Left renal pelvis (tissue), 4 donors: ENCODE results near the gene ZNF628. TPM values are rescaled to one million over a fixed set of nuclear protein-coding genes. Genes with fewer than 3 reads are reported as not detected.

ENCODE experiments used
- DNase-seq, 4 donors: peaks; one replicate each; pipeline ENCODE4 v3.0.0-alpha.2; 2013; ENCODE audit warnings: low read depth in 4 of 4, low spot score in 3 of 4
- polyA plus RNA-seq, 4 donors: library from polyadenylated mRNA; unstranded; fragments of 120-200 nt; gene quantifications; one replicate each; pipeline ENCODE4 v1.2.1, GENCODE V29; 2013; ENCODE audit not compliant: insufficient read length in 4 of 4

Gene ZNF628
- polyA plus RNA-seq, 4 donors = 2.1 to 5.3 (median 3.2) TPM

DNA sequence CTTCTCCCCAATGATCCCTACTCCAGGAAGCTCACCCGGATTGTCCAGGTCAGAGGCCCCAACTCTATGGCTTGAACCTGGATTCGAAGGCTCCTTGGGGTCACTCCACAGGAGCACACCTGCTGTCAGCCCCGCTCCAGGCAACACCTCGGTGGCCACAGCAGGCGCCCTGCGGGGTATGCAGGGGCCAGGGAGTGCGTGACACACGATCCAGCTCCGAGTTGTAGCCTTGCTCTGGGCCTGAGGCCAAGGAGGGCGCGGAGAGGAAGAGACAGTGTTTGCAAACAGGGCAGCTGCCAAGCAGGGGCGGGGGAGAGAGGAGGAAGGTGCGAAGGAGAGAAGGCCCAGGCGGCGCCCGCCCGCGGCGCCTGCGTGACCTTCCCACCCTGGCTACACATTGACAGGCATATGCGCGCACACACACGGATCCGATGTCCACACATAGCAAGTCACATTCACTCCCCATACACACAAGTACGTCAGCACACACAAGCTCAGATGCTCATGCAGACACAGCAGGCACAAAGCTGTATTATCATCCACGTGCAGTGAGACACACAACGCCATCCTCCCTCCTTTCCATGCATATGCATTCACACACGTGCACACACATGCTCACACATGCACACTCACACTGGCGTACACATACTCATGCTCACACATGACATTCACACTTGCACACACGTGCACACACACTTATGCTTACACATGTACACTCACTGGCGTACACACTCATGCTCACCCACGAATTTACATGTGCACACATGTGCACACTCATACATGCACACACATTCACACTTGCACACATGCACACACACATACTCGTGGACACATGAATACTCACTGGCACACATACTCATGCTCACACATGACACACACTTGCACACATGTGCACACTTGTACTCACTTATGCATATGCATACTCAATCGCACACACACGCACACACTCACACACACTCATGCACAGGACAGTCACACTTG lies 50.1 kb downstream of the ZNF628 start:
- peak in 1 of 4 donors; percentile 40 for DNase-seq

DNA sequence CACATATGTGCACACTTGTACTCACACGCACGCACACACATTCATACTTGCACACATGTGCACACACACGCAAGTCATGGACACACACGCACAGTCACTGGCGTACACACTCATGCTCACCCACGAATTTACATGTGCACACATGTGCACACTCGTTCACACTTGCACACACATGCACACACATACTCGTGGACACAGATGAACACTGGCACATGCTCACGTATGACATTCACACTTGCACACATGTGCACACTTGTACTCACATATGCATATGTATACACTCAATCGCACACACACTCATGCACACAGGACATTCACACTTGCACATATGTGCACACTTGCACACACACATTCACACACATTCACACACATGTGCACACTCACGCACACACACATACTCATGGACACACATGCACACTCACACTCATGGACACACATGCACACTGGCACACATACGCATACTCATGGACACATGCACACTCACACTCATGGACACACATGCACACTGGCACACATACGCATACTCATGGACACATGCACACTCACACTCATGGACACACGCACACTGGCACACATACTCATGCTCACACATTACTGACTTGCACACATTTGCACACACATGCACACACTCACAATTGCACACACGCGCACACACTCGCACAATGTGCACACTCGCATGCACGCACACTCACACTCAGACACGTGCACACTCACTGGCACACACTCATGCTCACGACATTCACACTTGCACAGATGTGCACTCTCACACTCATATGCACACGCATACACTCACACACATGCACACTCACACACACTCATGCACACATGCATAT lies 51.0 kb downstream of the ZNF628 start:
- DNase-seq = no peak

GRCh38 chr19:55528030-55528803 lies 51.8 kb downstream of the ZNF628 start:
- DNase-seq = no peak

DNA sequence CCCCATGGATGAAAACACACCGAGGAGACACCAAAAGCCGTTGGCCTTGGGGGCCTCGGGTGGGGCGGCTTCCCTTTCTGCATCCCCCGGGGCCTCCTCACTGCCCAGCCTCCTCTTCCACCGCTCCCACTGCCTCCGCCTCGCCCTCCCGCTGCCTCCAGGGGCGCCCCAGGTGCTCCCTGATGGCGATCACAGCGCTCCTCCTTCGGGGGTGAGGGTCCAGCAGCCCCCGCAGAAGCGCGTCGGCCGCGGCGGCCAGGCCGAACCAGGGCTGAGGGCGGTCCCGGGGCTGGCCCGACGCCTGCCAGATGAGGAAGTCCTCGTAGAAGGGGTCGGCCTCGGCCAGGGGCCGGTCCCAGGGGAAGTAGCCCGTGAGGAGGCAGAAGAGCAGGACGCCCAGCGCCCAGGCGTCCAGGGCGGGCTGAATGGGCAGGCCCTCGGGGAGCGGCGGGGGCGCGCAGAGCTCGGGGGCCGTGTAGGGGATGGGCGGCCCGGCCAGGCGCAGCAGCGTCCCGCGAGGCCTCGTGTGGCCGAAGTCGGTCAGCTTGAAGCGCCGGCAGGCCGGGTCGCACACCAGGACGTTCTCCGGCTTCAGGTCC lies 53.3 kb downstream of the ZNF628 start:
- no peak for DNase-seq

DNA sequence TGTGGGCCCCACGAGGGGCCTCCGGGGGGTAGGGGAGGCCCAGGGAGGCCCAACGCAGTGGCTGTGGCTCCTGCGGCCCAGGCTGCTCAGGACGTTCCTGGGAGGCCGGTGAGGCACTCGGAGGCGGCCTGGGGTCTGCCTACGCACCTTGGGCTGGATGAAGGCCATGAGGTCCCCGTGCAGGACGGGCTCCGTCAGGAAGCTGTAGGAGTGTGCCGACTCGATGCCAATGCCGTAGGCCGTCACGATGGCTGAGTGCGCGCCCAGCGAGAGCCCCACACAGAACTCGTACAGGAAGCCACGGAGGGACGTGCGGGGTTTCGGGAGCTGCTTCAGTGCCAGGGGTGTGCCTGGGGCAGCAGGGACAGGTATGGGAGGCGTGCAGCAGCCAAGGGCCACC lies 54.6 kb downstream of the ZNF628 start:
- no peak for DNase-seq

Other genes starting within 250 kb of the ZNF628 start
- gene TMEM86B, start 247.9 kb upstream of the ZNF628 start, polyA plus RNA-seq = 1 to 10 TPM; 2.1 to 5.7 (median 4.0) TPM
- 10 to 100 TPM; 30.0 to 58.5 (median 41.8) TPM for gene PPP6R1, start 217.6 kb upstream of the ZNF628 start, polyA plus RNA-seq
- gene HSPBP1, start 196.5 kb upstream of the ZNF628 start, polyA plus RNA-seq = 10 to 100 TPM; 20.7 to 46.5 (median 25.4) TPM
- gene BRSK1, start 192.6 kb upstream of the ZNF628 start, polyA plus RNA-seq = 10 to 100 TPM; 12.8 to 20.6 (median 15.5) TPM
- 1 to 10 TPM in 2 of 4 donors, under 1 TPM in 2; 0.80 to 2.0 (median 1.0) TPM for gene TMEM150B, start 151.3 kb upstream of the ZNF628 start, polyA plus RNA-seq
- gene KMT5C, start 136.7 kb upstream of the ZNF628 start, polyA plus RNA-seq = 10 to 100 TPM; 13.3 to 33.5 (median 17.0) TPM
- 1 to 10 TPM in 2 of 4 donors, under 1 TPM in 2; 0.49 to 1.5 (median 0.83) TPM for gene COX6B2, start 121.9 kb upstream of the ZNF628 start, polyA plus RNA-seq
- under 1 TPM; 0.13 to 0.31 (median 0.17) TPM for gene GARIN5B, start 113.4 kb upstream of the ZNF628 start, polyA plus RNA-seq
- gene IL11, start 106.2 kb upstream of the ZNF628 start, polyA plus RNA-seq = 1 to 10 TPM in 2 of 4 donors, under 1 TPM in 2; 0.79 to 1.7 (median 1.1) TPM
- under 1 TPM in 2 of 4 donors, not detected in 2; 0.72 to 0.76 TPM for gene TMEM190, start 99.8 kb upstream of the ZNF628 start, polyA plus RNA-seq
- gene TMEM238, start 92.3 kb upstream of the ZNF628 start, polyA plus RNA-seq = 1 to 10 TPM in 1 of 4 donors, under 1 TPM in 3; 0.31 to 2.2 (median 0.49) TPM
- 1,000 to 10,000 TPM in 2 of 4 donors, 100 to 1,000 TPM in 2; 965 to 1,435 (median 1,000) TPM for gene RPL28, start 90.7 kb upstream of the ZNF628 start, polyA plus RNA-seq
- 10 to 100 TPM; 42.3 to 56.0 (median 48.8) TPM for gene UBE2S, start 68.8 kb upstream of the ZNF628 start, polyA plus RNA-seq
- under 1 TPM; 0.13 to 0.33 (median 0.22) TPM for gene SHISA7, start 33.3 kb upstream of the ZNF628 start, polyA plus RNA-seq
- 10 to 100 TPM; 30.2 to 52.6 (median 33.0) TPM for gene ISOC2, start 15.0 kb upstream of the ZNF628 start, polyA plus RNA-seq
- gene C19orf85, start 11.9 kb upstream of the ZNF628 start, polyA plus RNA-seq = not detected
- 10 to 100 TPM; 31.4 to 56.7 (median 46.4) TPM for gene NAT14, start 8.6 kb downstream of the ZNF628 start, polyA plus RNA-seq
- 1 to 10 TPM; 1.9 to 7.0 (median 3.1) TPM for gene SSC5D, start 11.8 kb downstream of the ZNF628 start, polyA plus RNA-seq
- gene SBK2, start 60.5 kb downstream of the ZNF628 start, polyA plus RNA-seq = under 1 TPM; 0.36 to 0.96 (median 0.80) TPM
- gene SBK3, start 68.9 kb downstream of the ZNF628 start, polyA plus RNA-seq = under 1 TPM in 1 of 4 donors, not detected in 3; 0.15 TPM
- 10 to 100 TPM; 12.8 to 22.2 (median 14.1) TPM for gene ZNF579, start 104.2 kb downstream of the ZNF628 start, polyA plus RNA-seq
- 10 to 100 TPM; 19.0 to 24.4 (median 19.7) TPM for gene FIZ1, start 122.9 kb downstream of the ZNF628 start, polyA plus RNA-seq
- gene ZNF524, start 123.7 kb downstream of the ZNF628 start, polyA plus RNA-seq = 10 to 100 TPM in 1 of 4 donors, 1 to 10 TPM in 3; 4.6 to 13.3 (median 6.7) TPM
- gene ZNF865, start 129.0 kb downstream of the ZNF628 start, polyA plus RNA-seq = 10 to 100 TPM in 1 of 4 donors, 1 to 10 TPM in 3; 6.8 to 13.0 (median 7.9) TPM
- gene ZNF784, start 147.9 kb downstream of the ZNF628 start, polyA plus RNA-seq = 10 to 100 TPM in 2 of 4 donors, 1 to 10 TPM in 2; 5.3 to 14.2 (median 9.9) TPM
- 10 to 100 TPM; 36.3 to 63.9 (median 38.9) TPM for gene ZNF580, start 164.4 kb downstream of the ZNF628 start, polyA plus RNA-seq
- gene ZNF581, start 167.0 kb downstream of the ZNF628 start, polyA plus RNA-seq = 10 to 100 TPM; 19.1 to 32.4 (median 23.7) TPM
- 10 to 100 TPM; 14.5 to 29.6 (median 19.3) TPM for gene CCDC106, start 171.6 kb downstream of the ZNF628 start, polyA plus RNA-seq
- gene U2AF2, start 178.4 kb downstream of the ZNF628 start, polyA plus RNA-seq = 100 to 1,000 TPM; 146 to 227 (median 159) TPM
- gene EPN1, start 198.6 kb downstream of the ZNF628 start, polyA plus RNA-seq = 100 to 1,000 TPM in 2 of 4 donors, 10 to 100 TPM in 2; 66.6 to 152 (median 94.9) TPM